Mucosa of rectum (tissue), 2 donors: ENCODE data around the gene VPS11.

Experiments used
- H3K27ac ChIP-seq, 2 donors: one replicate each; pipeline ENCODE4 v1.7.0; 2013; ENCODE audit warnings: inconsistent platforms in 2 of 2, low read depth in 2 of 2, low read length in 2 of 2
- H3K27me3 ChIP-seq, 2 donors: one replicate each; pipeline ENCODE4 v1.7.0; 2013; ENCODE audit warnings: low read length in 2 of 2; ENCODE audit not compliant: control insufficient read depth in 2 of 2, insufficient read depth in 2 of 2
- H3K36me3 ChIP-seq, 2 donors: one replicate each; pipeline ENCODE4 v1.7.0; 2013; ENCODE audit warnings: low read length in 2 of 2; ENCODE audit not compliant: control insufficient read depth in 2 of 2, insufficient read depth in 2 of 2
- H3K4me1 ChIP-seq, 2 donors: one replicate each; pipeline ENCODE4 v1.7.0; 2013; ENCODE audit warnings: low read length in 2 of 2, mild to moderate bottlenecking in 1 of 2; ENCODE audit not compliant: control insufficient read depth in 2 of 2, insufficient read depth in 2 of 2
- H3K4me3 ChIP-seq, 2 donors: one replicate each; pipeline ENCODE4 v1.7.0; 2013; ENCODE audit warnings: low read length in 2 of 2
- H3K9ac ChIP-seq, 2 donors: one replicate each; pipeline ENCODE4 v1.7.0; 2013; ENCODE audit warnings: low read length in 2 of 2, low read depth in 1 of 2, mild to moderate bottlenecking in 1 of 2
- H3K9me3 ChIP-seq, 2 donors: one replicate each; pipeline ENCODE4 v1.7.0; 2013; ENCODE audit warnings: low read length in 2 of 2; ENCODE audit not compliant: control insufficient read depth in 2 of 2
- donor health status: healthy.
- donor health status: Normal muscosa, but diverticular disease.

Gene VPS11

GRCh38 chr11:119117004-119117706 is 49.5 kb downstream of the VPS11 start:
- H3K27me3 ChIP-seq, result no peaks in the 10 kb centered on the region
- peaks cover 11% of the 10 kb centered on the region in 2 donors for H3K4me1 ChIP-seq
- H3K9ac ChIP-seq, result no peak overlapping the region
- H3K36me3 ChIP-seq, result peaks cover 25 to 34% of the 10 kb centered on the region in 2 donors
- no peak overlapping the region for H3K27ac ChIP-seq
- no peak overlapping the region for H3K4me3 ChIP-seq
- no peaks in the 10 kb centered on the region for H3K9me3 ChIP-seq

DNA sequence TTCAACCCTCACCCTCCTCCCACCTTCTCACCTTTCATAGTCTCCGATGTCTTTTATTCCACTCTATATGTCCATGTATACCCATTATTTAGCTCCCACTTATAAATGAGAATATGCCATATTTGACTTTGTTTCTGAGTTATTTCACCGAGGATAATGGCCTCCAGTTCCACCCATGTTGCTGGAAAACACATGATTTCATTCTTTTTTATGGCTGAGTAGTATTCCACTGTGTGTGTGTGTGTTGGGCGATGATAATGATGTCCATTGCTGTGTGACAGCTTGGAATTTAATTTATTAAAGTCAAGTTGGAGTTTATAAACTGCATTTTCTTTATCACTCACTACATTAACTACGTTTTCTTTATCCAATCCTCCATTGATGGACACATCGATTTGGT is 50.6 kb downstream of the VPS11 start:
- Histone ChIP-seq H3K4me1 (peaks cover 16% of the 10 kb centered on the region in 2 donors), H3K9ac (no peak overlapping the region), H3K36me3 (peaks cover 18 to 25% of the 10 kb centered on the region in 2 donors), H3K27ac (no peak overlapping the region), H3K4me3 (no peak overlapping the region), H3K27me3 (no peaks in the 10 kb centered on the region), H3K9me3 (no peaks in the 10 kb centered on the region)

DNA sequence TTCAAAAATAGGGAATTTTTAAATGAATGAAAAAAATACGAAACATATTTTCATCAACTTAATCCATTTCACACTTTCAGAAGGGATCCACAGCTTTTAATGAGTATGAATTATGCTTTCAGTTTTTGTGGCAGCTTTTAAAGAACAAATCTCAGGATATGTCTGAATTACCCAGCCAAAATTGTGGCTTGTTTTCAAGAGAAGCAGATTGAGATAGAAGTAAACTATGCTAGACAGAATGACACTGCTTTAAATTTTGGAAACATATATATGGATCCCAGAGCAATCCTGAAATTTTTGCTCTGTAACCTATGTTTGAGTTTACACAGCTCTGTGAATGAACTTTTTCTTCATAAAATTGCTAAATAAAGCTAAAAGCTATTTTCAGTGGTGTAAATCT is 51.3 kb downstream of the VPS11 start:
- Histone ChIP-seq H3K4me3 (no peak overlapping the region), H3K27ac (no peak overlapping the region), H3K4me1 (peaks cover 16% of the 10 kb centered on the region in 2 donors), H3K9me3 (no peaks in the 10 kb centered on the region), H3K36me3 (peaks cover 14 to 22% of the 10 kb centered on the region in 2 donors), H3K9ac (no peak overlapping the region), H3K27me3 (no peaks in the 10 kb centered on the region)

GRCh38 chr11:119120639-119121007 is 53.0 kb downstream of the VPS11 start:
- H3K4me3 ChIP-seq, result peak overlapping the region; percentile 84 to 100
- peaks cover 10 to 20% of the 10 kb centered on the region in 2 donors for H3K36me3 ChIP-seq
- H3K4me1 ChIP-seq, result peaks cover 19 to 23% of the 10 kb centered on the region in 2 donors
- no peaks in the 10 kb centered on the region for H3K27me3 ChIP-seq
- peak overlapping the region; percentile 76 to 88 for H3K9ac ChIP-seq
- no peaks in the 10 kb centered on the region for H3K9me3 ChIP-seq
- H3K27ac ChIP-seq, result peak overlapping the region; percentile 28 to 76

GRCh38 chr11:119121008-119121810 is 53.6 kb downstream of the VPS11 start, which contains the start of gene HINFP:
TSS of gene HINFP (plus strand) at chr11:119121580. CDS start at chr11:119126945, 5,365 bp downstream.
- peak within 1 kb of the TSS; percentile 88 to 92 for H3K9ac ChIP-seq
- H3K9me3 ChIP-seq, result no peaks in the 10 kb centered on the region
- peaks cover 21 to 27% of the 10 kb centered on the region in 2 donors for H3K4me1 ChIP-seq
- H3K27me3 ChIP-seq, result no peaks in the 10 kb centered on the region
- H3K4me3 ChIP-seq, result peak within 1 kb of the TSS; percentile 93 to 100
- peaks cover 8 to 18% of the 10 kb centered on the region in 2 donors for H3K36me3 ChIP-seq
- H3K27ac ChIP-seq, result peak within 1 kb of the TSS; percentile 82 to 89

GRCh38 chr11:119121811-119122124 is 54.1 kb downstream of the VPS11 start:
- Histone ChIP-seq H3K9me3 (no peaks in the 10 kb centered on the region), H3K27ac (peak overlapping the region; percentile 82 to 89), H3K4me3 (peak overlapping the region; percentile 93 to 100), H3K27me3 (no peaks in the 10 kb centered on the region), H3K36me3 (peaks cover 7 to 18% of the 10 kb centered on the region in 2 donors), H3K4me1 (peaks cover 23 to 33% of the 10 kb centered on the region in 2 donors), H3K9ac (peak overlapping the region; percentile 83 to 92)

- no peaks in the 10 kb centered on the region for H3K27me3 ChIP-seq
- peaks cover 19 to 26% of the 10 kb centered on the region in 2 donors for H3K36me3 ChIP-seq
- peaks cover 18 to 31% of the 10 kb centered on the region in 2 donors for H3K4me1 ChIP-seq
These were observed 58.2 kb downstream of the VPS11 start for GRCh38 chr11:119125821-119126220.

GRCh38 chr11:119126675-119127268 is 59.2 kb downstream of the VPS11 start:
- Histone ChIP-seq H3K4me3 (no peak overlapping the region), H3K9ac (peak overlapping the region in 1 of 2 donors; percentile 7), H3K27me3 (no peaks in the 10 kb centered on the region), H3K36me3 (peaks cover 28 to 34% of the 10 kb centered on the region in 2 donors), H3K9me3 (no peaks in the 10 kb centered on the region), H3K27ac (peak overlapping the region; percentile 61 to 64), H3K4me1 (peaks cover 16 to 28% of the 10 kb centered on the region in 2 donors)

More at GRCh38 chr11:119125821-119126220, 58.2 kb downstream of the VPS11 start:
- no peak overlapping the region for H3K4me3 ChIP-seq
- H3K9me3 ChIP-seq, result no peaks in the 10 kb centered on the region
- H3K9ac ChIP-seq, result peak overlapping the region in 1 of 2 donors; percentile 1
- peak overlapping the region; percentile 61 to 64 for H3K27ac ChIP-seq

GRCh38 chr11:119130662-119131061 is 63.0 kb downstream of the VPS11 start:
- H3K36me3 ChIP-seq, result peaks cover 42 to 53% of the 10 kb centered on the region in 2 donors
- no peaks in the 10 kb centered on the region for H3K9me3 ChIP-seq
- no peaks in the 10 kb centered on the region for H3K27me3 ChIP-seq
- no peak overlapping the region for H3K27ac ChIP-seq
- H3K4me1 ChIP-seq, result peaks cover 6 to 12% of the 10 kb centered on the region in 2 donors
- no peak overlapping the region for H3K4me3 ChIP-seq
- H3K9ac ChIP-seq, result no peak overlapping the region
